GM23338 (cell line): ENCODE data around the gene PPP2R5C. TPM values are rescaled to one million over a fixed set of nuclear protein-coding genes. Genes with fewer than 3 reads are reported as not detected.

ENCODE experiments used
- JUNB ChIP-seq: IDR thresholded peaks from one replicate; pipeline ENCODE4 v1.6.1; 2016; ENCODE audit warnings: antibody characterized with exemption; ENCODE audit not compliant: unreplicated experiment
- REST ChIP-seq: IDR thresholded peaks from one replicate; pipeline ENCODE4 v1.6.1; 2018; ENCODE audit warnings: antibody characterized with exemption; ENCODE audit not compliant: unreplicated experiment
- STAT1 ChIP-seq: IDR thresholded peaks from one replicate; pipeline ENCODE4 v1.6.1; 2016; ENCODE audit warnings: antibody characterized with exemption; ENCODE audit not compliant: unreplicated experiment
- ZNF114 ChIP-seq: fragments of 250-450 bp; sonication (Bioruptor Pico); IDR thresholded peaks from 2 replicates; pipeline ENCODE4 v1.5.0; 2020; ENCODE audit warnings: mild to moderate bottlenecking, moderate library complexity
- ZNF331 ChIP-seq: fragments of 250-450 bp; sonication (Bioruptor Pico); IDR thresholded peaks from 2 replicates; pipeline ENCODE4 v1.5.0; 2020; ENCODE audit warnings: low read depth, mild to moderate bottlenecking, moderate library complexity
- ZNF462 ChIP-seq: fragments of 250-450 bp; sonication (Bioruptor Pico); IDR thresholded peaks from 2 replicates; pipeline ENCODE4 v1.5.0; 2020; ENCODE audit warnings: mild to moderate bottlenecking, moderate library complexity
- polyA plus RNA-seq: library from polyadenylated mRNA; unstranded; fragments of >200 nt; fragmentation: Nextera tagmentation; extraction: Ambion mirVana; gene quantifications from 2 replicates; pipeline ENCODE4 v1.2.1, GENCODE V29; 2016
- total RNA-seq: library from RNA; depleted of rRNA; stranded (reverse); fragments of >200 nt; shearing (Covaris generic); gene quantifications from 2 replicates; pipeline ENCODE4 v1.2.3, GENCODE V29; 2014

The PPP2R5C gene
- total and polyA plus RNA-seq, 2 experiments from 2014 or later, result 75.4 to 79.7 TPM

- no peak for TF ChIP-seq ZNF462 (CRISPR knock-in tag)
- no peak for TF ChIP-seq STAT1
- no peak for TF ChIP-seq JUNB
- TF ChIP-seq ZNF331 (CRISPR knock-in tag), result no peak
- TF ChIP-seq ZNF114 (CRISPR knock-in tag), result no peak
- no peak for TF ChIP-seq REST
Measured at GRCh38 chr14:101956179-101956885, 194.8 kb downstream of the PPP2R5C start (continued).
